ENCODE measurements around the gene SCARB1.

GRCh38 chr12:124744273-124744640, 119.4 kb downstream of the SCARB1 start:
- no peak for TF ChIP-seq SMARCC2 (IDR thresholded peaks at IDR 0.05)
- TF ChIP-seq UBTF (CRISPR knock-in tag; IDR thresholded peaks at IDR 0.05): no peak
- no peak for TF ChIP-seq ZBTB7A (CRISPR knock-in tag; IDR thresholded peaks at IDR 0.05)
- no peak for TF ChIP-seq ZNF24 (IDR thresholded peaks at IDR 0.05)
- no peak for TF ChIP-seq ZFP36 (IDR thresholded peaks at IDR 0.05; ENCODE audit: borderline replicate concordance, low read depth, low read length, partially characterized antibody)
- TF ChIP-seq FOXA3 (CRISPR knock-in tag; IDR thresholded peaks at IDR 0.05): no peak
- no peak for TF ChIP-seq BRCA1 (CRISPR knock-in tag; IDR thresholded peaks at IDR 0.05)
- no peak for TF ChIP-seq HNF4G (IDR thresholded peaks at IDR 0.05; ENCODE audit: borderline replicate concordance, low read depth, low read length)
- TF ChIP-seq HNF4G (CRISPR knock-in tag; IDR thresholded peaks at IDR 0.05; ENCODE audit: borderline replicate concordance, low read depth): no peak
- TF ChIP-seq, protein P1, sequence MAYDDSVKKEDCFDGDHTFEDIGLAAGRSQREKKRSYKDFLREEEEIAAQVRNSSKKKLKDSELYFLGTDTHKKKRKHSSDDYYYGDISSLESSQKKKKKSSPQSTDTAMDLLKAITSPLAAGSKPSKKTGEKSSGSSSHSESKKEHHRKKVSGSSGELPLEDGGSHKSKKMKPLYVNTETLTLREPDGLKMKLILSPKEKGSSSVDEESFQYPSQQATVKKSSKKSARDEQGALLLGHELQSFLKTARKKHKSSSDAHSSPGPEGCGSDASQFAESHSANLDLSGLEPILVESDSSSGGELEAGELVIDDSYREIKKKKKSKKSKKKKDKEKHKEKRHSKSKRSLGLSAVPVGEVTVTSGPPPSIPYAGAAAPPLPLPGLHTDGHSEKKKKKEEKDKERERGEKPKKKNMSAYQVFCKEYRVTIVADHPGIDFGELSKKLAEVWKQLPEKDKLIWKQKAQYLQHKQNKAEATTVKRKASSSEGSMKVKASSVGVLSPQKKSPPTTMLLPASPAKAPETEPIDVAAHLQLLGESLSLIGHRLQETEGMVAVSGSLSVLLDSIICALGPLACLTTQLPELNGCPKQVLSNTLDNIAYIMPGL (CRISPR knock-in tag; IDR thresholded peaks at IDR 0.05; ENCODE audit: borderline replicate concordance in 1 of 2, low read depth in 1 of 2): no peak
- no peak for TF ChIP-seq GABPB1 (CRISPR knock-in tag; IDR thresholded peaks at IDR 0.05)
- no peak for TF ChIP-seq CTCF (CRISPR knock-in tag; IDR thresholded peaks at IDR 0.05)
- no peak for TF ChIP-seq EZH2 (conservative IDR thresholded peaks at IDR 0.05; ENCODE audit: low read depth, low read length)
